ENCODE measurements around the gene MYO5B.

The MYO5B gene

GRCh38 chr18:49933530-49934128 lies 261.3 kb downstream of the MYO5B start:
- in situ Hi-C loops (cut with MboI; ENCODE audit: low sequenced_read_pairs): no loop called here

GRCh38 chr18:49931760-49932159 lies 263.2 kb downstream of the MYO5B start:
- in situ Hi-C loops (cut with MboI; ENCODE audit: low sequenced_read_pairs): no loop called here

- in situ Hi-C loops (cut with MboI; ENCODE audit: low sequenced_read_pairs): no loop called here
Measured at GRCh38 chr18:49931179-49931578, 263.8 kb downstream of the MYO5B start.

GRCh38 chr18:49926106-49926745 lies 268.7 kb downstream of the MYO5B start:
- in situ Hi-C loops (cut with MboI; ENCODE audit: low sequenced_read_pairs): no loop called here

GRCh38 chr18:49924293-49924983 lies 270.5 kb downstream of the MYO5B start:
- in situ Hi-C loops (cut with MboI; ENCODE audit: low sequenced_read_pairs): no loop called here

- in situ Hi-C loops (cut with MboI; ENCODE audit: low sequenced_read_pairs): no loop called here
Measured at GRCh38 chr18:49922228-49922627, 272.7 kb downstream of the MYO5B start.

GRCh38 chr18:49921318-49921985 lies 273.5 kb downstream of the MYO5B start:
- in situ Hi-C loops (cut with MboI; ENCODE audit: low sequenced_read_pairs): no loop called here

- in situ Hi-C loops (cut with MboI; ENCODE audit: low sequenced_read_pairs): no loop called here
Measured at GRCh38 chr18:49920731-49921130, 274.2 kb downstream of the MYO5B start.

- in situ Hi-C loops (cut with MboI; ENCODE audit: low sequenced_read_pairs): no loop called here
Measured at GRCh38 chr18:49917742-49918141, 277.2 kb downstream of the MYO5B start.

GRCh38 chr18:49915352-49915751 lies 279.6 kb downstream of the MYO5B start:
- in situ Hi-C loops (cut with MboI; ENCODE audit: low sequenced_read_pairs): no loop called here

- in situ Hi-C loops (cut with MboI; ENCODE audit: low sequenced_read_pairs): no loop called here
Measured at GRCh38 chr18:49913221-49913620, 281.7 kb downstream of the MYO5B start.

GRCh38 chr18:49911427-49911826 lies 283.5 kb downstream of the MYO5B start:
- in situ Hi-C loops (cut with MboI; ENCODE audit: low sequenced_read_pairs): no loop called here

- in situ Hi-C loops (cut with MboI; ENCODE audit: low sequenced_read_pairs): no loop called here
Measured at GRCh38 chr18:49910986-49911385, 284.0 kb downstream of the MYO5B start.

GRCh38 chr18:49910019-49910418 lies 284.9 kb downstream of the MYO5B start:
- in situ Hi-C loops (cut with MboI; ENCODE audit: low sequenced_read_pairs): no loop called here

- in situ Hi-C loops (cut with MboI; ENCODE audit: low sequenced_read_pairs): no loop called here
Measured at GRCh38 chr18:49907346-49907929, 287.5 kb downstream of the MYO5B start.

GRCh38 chr18:49905771-49906170 lies 289.2 kb downstream of the MYO5B start:
- in situ Hi-C loops (cut with MboI; ENCODE audit: low sequenced_read_pairs): no loop called here

GRCh38 chr18:49904871-49905555 lies 289.9 kb downstream of the MYO5B start:
- in situ Hi-C loops (cut with MboI; ENCODE audit: low sequenced_read_pairs): no loop called here

GRCh38 chr18:49901862-49902340 lies 293.0 kb downstream of the MYO5B start:
- in situ Hi-C loops (cut with MboI; ENCODE audit: low sequenced_read_pairs): no loop called here

- in situ Hi-C loops (cut with MboI; ENCODE audit: low sequenced_read_pairs): no loop called here
Measured at GRCh38 chr18:49899657-49900330, 295.2 kb downstream of the MYO5B start.

GRCh38 chr18:49898421-49898820 lies 296.5 kb downstream of the MYO5B start:
- in situ Hi-C loops (cut with MboI; ENCODE audit: low sequenced_read_pairs): no loop called here
